CD4-positive, alpha-beta T cell treated with Interleukin-2 at 100 ng/mL for 4 hours (primary cell): Measurements from ENCODE around the gene PTPRO.

Experiments used
- DNase-seq: peaks from one replicate; pipeline ENCODE4 v3.0.0-alpha.2; 2020; ENCODE audit warnings: low spot score

Gene PTPRO

DNA sequence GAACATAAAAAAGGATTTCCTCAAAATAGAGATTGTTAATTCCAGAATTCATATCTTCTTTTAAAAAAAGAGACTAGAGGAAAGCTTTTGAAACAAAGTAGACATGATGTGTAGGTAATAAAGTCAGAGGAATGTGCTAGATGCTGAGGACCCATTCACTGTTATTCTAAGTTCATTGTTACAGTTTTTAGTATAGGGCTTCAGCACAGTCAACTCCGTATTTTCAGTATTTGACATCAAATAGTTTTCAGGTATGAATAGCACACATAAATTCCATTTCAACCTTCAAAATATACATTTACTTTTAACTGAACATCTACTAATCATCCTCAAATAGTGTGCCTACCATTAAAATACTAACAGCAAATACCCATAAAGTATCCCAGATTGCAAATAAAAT, 239.1 kb downstream of the PTPRO start:
- DNase-seq: no peak

DNA sequence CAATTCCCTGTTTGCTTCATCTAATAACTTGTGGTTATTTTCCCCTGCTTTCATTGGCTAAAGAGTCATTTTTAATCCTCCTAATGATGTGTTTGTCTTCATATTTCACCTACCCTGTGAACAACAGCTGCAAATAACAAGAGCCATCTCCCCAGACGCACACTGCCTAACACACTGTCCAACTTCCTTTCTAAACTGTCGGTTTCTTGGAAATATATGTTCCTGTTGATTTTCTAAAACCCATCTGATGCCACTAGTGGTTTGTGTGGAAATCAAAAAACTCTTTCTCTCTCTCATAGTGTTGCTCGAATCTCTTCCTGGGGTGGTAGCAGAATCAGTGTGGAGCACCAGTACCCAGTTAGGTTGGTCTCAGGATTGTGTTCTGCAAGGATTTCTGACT, 240.0 kb downstream of the PTPRO start:
- peak; percentile 48 for DNase-seq

DNA sequence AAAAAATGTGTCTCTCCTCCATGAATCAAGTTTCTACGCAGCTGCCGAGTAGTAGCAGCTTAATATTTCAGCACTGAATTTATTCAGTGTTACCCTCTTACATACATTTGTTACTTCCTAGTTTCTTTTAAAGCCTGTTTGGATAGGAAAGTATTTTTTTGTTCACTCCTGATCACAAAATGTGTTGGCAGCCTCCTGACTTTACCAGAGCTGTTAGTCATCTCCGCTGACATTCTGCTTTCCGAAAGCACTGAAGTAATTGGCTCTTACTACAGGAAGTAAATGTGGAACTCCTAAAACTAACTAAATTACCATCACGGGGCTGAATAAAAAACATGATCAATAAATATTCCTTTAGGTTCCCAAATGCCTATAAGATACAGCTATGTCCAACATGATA, 241.4 kb downstream of the PTPRO start:
- DNase-seq: peak; percentile 55

DNA sequence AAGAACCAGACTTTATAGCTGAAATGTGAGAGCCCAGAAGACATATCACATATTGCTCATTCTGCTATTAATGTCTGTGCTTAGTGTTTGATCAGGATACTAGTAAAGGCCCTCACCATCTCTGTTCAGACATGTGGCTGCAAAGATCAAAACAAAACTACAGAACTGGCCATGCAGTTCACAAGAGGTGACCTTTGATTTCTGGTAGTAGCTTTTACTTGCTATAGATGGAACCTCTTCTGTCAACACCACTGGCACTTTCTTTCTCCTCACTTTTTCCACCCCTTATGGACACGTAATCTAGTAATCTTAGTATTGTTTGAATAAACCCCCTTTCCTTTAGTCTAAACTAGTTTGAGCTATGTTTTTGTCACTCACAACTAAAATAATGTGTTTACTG, 252.0 kb downstream of the PTPRO start:
- no peak for DNase-seq

DNA sequence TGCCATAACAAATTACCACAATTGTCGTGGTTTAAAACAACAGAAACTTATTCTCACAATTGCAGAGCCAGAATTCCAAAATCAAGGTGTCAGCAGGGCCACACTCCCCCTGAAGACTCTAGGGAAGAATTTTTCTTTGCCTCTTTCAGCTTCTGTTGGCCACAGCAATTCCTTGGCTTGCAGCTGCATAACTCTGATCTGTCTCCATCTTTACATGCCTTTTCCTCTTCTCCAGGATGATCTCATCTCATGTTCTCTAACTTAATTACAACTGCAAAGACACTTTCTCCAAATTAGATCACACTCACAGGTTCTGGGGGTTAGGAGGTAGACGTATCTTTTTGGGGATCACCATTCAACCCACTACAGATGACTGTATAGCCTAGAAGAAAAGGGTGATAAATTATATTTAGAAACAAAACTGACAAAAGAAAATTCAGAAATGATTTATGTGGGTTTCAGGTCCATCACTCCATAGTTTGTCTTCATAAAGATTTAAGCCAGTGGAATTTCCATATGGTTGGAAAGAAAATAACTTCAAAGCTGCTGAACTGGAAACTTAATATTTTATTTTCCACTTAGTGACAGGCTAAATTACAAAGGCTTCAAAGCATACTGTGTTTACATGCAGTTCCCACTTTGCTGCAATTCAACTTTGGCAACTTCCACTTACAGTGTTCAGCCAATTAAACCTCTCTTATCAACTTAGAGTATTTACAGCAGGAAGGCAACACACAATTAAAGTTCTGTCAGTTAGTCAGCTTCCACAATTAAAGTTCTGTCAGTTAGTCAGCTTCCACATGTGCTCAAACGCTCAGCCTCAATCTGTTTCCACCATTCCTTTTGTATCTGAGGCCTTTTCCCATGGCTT, 253.6 kb downstream of the PTPRO start:
- no peak for DNase-seq

DNA sequence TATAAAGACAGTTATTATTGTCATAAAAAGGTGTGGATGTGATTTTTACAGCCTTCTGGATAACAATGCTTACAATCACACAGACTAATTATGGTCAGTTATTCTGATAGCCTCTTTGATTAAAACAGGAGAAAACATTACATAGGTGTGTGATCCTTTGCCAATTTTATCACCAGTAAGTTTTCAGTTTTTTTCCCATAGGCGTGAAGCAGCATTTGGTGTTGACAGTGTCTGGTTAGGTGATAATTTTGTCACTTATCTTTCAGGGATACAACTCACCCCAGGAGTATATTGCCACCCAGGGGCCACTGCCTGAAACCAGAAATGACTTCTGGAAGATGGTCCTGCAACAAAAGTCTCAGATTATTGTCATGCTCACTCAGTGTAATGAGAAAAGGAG, 258.1 kb downstream of the PTPRO start:
- DNase-seq: peak; percentile 42

DNA sequence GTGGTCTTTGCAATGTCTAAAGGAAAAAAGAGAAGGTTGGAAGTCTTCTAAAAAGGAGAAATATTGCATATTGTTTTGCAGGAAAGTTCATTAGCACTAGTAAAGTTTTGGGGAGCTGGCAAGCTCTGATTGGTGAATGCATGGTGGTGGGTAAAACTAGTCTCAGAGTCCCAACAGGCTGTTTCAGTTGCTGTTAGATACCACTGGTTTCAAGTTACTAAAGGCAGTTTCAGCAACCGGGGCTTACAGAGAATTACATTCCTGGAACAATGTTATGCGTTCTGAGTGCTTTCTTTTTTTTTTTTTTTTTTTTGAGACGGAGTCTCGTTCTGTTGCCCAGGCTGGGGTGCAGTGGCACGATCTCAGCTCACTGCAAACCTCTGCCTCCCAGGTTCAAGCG, 258.7 kb downstream of the PTPRO start:
- DNase-seq: no peak

DNA sequence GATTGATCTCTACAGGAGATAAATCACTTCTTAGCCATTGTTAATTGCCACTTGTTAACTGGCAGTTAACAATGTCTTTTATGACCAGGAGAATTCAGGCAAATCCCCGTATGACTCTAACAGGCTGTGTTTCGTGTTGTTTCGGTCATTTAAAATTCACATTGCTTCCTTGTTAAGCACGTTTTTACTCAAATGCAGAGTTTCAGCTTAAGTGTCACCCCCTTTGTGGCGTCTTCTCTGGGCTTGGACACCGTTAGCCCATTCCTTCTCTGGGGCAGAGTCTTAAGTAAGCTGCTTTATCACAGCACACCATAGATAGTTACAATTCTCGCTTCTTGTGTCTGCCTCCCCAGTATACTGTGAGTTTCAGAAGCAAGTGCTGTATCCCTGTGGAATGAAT, 261.5 kb downstream of the PTPRO start:
- no peak for DNase-seq

DNA sequence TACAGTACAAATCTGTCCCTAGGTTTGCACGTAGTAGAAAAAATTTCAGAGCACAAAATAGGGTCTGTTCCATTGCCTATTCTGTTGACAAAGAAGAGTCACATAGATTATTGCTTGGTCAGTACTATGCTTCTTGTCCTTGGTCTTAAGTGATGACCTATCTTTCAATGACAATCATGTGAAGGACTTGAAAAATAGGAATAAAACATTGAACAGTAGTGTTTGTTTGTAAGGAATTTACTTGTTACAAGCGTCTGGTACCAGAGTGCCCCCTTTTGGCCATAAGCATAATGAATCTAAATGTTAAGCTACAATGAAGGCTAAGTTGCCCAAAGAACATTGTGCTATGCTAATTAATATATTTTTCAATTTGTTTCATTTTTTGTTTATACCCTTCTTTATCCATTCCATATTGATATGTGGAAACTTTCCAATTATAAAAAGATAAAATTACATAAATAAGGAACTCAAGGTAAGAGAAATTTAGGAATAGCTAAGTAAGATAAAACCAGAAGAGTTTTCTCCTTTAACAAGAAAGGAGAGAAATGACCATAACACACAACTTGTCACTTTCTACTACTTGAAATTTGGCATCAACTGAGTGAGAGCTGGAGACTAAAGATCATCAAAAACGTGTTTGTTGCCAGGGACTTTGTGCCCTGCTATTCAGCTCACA, 262.2 kb downstream of the PTPRO start:
- peak; percentile 67 for DNase-seq

DNA sequence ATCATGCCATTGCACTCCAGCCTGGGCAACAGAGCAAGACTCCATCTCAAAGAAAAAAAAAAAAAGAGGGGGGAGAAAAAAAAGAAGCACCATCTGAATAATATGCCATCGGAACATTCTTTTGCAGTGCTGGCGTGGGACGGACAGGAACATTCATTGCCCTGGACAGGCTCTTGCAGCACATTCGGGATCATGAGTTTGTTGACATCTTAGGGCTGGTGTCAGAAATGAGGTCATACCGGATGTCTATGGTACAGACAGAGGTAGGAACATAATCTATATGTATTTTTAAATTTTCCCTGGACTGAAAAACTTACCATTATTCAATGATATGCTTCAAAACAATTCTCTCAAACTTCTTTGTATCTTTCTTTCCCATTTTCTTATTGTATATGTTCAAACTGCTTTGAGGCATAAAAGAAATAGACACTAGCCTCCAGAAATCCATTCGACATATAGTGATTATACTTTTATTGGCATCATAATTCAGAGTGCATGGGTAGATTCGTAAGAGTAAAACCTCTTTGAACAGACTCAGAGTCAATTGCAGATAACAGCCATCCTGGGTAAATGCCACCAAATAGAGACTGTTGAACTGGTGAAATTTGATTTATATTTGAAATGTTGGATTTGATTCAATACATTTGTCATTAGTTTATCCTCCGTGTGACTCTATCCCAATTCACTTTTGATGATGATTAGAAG, 267.2 kb downstream of the PTPRO start:
- DNase-seq: no peak

DNA sequence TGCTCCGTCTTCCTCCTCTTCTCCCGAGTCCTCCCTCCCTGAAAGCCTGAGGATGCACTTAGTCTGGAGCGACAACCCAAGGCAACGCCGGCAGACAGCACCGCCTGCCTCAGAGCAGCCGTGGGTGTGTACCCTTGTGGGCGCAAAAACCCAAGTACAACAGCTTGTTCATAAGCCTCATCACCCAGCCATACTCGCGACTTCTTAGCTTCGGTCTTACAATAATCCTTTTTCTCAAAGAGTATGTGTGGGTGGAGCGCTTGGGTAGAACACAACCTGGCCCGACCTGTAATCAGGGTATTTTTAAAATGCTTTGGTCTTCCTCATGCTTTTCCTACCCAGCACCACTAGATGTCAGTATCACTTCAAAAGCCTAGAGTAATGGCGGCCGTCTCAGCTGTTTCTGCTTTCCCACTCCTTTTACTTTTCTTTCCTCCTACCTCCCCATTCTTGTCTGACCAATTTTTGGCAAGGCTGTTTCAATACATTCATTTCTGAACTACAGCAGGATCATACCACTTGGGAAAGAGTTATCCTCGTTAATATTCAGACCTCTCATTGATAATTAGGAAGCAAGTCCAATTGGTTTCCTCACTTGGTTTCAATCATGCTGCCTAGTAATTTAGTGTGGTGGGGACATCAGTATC, 268.0 kb downstream of the PTPRO start:
- peak; percentile 75 for DNase-seq

DNA sequence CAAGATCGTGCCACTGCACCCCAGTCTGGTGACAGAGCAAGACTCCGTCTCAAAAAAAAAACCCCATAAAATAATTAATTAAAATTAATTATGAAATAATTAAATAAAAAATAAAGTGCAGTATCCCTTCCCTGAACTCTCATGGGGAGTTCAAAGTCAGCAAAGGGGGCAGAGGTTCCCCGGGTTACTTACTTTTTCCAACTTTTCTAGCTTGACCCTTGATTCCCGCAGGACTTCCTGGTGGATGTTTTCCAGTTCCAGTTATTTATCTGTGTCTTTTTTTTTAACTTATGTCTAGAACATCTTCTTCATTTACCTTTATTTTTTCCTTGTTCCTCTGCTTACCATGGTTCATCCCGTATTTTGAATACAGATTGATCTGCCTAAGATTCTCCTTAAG, 269.5 kb downstream of the PTPRO start:
- DNase-seq: no peak

DNA sequence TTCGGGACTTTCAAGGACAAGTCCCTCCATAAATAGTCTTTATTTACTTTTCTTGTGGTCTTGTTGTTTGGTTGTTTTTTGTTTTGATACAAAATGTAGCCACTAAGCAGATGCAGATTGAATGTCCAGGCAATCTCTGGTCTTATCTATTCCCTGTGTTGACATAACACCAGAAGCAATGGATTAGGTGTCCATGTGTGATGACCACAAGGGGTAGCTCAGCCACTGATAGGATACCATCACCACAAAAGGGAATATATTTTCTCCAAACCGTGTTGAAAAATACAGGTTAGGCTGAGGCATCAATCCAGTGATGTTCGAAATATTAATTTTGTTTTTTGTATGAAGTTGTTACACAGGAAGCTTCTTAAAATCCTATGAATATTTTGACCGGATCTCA, 270.6 kb downstream of the PTPRO start:
- DNase-seq: no peak

DNA sequence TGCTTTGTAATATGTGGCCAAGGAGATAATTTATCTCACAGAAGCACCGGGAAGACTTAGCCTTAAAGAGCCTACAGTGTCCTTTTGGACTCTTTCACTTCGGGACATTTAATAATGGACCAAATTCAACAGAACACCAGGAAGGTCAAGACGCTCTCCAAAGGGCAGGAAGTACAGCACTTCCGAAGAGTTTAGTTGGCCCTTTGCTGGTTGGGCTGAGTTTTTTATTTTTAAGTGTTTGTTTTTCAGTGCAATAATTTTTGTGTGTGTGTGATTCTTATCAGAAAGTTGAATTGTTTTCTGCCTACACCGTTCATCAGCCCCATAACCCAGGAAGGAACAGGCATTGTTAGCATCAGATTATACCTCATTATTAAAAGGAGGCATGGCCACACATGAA, 273.9 kb downstream of the PTPRO start:
- no peak for DNase-seq

DNA sequence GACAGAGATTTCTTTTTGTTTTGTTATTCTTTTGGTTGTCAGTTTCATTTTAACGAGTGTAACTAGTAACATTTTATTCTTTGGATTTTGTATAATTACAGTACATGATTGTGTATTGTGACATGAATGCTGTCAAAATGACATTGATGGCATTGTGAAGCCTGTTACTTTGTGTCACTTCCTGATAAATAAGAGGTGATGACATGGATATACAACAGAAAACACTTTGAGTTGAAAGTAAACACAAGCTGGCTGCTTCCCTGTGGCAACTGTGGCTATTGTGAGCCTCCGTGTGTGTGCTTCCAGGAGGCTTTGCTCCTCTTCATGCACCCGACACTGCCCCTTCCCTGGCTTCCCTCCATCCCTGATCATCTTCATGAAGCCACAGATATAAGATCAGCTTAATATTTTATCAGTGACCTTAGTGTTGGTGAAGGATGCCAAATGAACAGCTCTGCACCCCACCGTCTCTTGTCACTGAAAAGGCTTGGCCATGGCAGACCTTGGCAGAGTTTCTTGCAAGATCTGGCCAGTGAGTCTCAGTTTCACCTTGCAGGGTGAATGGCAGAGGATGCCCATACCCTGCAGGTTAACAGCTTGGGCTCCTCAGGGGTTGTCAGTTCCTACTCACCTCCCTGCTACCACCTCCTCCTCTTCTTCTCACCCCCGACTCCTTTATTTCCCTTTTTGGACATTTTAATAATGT, 275.0 kb downstream of the PTPRO start:
- no peak for DNase-seq

DNA sequence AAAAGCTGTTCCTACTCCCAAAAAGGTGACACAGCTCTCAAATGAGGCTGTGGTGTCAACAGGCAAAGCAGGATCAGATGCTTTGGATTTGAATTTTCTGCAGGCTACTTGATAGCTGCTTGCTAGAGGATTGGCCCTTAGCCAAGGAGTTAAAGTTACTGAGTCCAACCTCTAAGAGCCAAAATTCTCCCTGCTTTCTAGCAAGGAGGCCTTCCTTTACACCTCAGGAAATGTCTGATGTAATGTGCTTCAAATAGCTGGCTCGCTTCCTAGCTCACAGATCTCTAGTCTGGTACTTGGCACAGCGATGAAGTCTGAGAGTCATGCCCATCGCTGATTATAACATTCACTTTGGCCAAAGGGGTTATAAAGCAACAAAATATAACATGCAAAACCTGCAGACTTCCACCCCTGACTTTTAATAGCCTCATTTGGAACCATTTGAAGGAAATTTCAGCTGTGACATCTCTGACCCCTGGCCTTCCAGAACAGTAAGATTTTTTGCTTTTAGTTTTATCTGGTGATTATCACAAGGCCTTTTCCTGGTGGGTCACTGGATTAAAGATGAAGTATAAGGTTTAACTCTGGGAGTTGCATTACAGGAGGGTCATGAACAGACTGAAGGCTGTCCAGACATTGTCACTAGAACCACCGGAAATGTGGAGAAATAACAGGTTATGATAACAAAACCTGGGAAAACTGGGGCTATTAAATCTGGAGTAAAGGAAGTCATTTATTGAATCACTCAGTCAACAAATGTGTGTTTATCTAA, 277.1 kb downstream of the PTPRO start:
- no peak for DNase-seq

DNA sequence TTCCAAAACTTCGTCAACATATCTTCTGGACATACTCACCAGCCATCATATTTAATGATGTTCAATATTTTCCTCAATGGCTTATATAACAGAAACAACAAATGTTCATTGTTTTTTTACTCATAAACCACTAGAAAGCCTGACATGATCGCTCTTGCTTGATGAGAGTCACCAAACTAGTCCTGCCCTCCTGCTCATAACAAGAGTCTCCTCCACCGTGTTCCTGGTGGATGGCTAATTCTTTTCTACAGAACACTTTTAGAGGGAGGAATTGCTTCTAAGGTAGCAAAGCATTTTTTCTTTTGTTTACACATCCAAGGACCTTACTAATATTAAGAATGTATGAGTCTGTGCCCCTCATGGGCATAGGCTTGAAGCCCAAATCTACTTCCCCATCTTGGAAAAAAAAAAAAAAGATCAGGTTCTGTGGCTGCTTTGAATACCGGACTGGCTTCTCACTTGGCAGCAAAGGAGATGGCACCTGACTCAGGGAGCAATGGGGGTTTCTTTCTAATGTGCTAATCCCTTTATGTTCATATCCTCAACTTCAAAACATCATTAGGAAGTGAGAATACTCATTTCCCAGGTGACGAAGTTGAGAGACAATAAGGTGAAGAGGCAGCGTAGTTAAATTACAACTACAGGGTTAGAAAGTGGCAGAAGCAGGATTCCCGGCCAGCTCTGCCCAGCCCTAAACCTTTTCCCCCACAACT, 278.1 kb downstream of the PTPRO start:
- DNase-seq: no peak

DNA sequence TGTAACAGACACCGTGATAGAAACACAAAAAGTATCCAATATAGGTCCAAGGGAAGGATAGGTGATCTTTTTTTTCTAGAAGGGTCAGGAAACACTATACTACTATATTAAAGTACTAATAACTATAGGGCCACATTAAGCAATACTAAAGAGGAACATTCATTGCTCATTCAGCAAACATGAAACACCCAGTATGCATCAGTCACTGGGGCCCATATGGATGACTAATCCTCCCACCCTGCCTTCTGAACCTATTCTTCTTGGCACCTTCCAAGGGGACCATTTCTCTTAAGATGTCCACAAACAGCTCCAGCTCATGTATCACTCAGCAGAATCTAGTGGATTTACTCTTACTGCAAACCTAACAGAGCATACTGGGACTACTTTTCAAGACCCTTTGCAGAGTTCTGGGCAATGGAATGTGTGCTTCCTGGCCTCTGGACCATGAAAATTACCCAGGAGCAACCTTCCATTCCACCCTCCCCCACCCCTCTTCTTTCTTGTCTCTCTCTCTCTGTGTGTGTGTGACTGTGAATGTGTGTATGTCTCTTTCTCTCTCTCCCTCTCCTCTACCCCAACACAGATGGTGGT, 279.0 kb downstream of the PTPRO start:
- DNase-seq: no peak

DNA sequence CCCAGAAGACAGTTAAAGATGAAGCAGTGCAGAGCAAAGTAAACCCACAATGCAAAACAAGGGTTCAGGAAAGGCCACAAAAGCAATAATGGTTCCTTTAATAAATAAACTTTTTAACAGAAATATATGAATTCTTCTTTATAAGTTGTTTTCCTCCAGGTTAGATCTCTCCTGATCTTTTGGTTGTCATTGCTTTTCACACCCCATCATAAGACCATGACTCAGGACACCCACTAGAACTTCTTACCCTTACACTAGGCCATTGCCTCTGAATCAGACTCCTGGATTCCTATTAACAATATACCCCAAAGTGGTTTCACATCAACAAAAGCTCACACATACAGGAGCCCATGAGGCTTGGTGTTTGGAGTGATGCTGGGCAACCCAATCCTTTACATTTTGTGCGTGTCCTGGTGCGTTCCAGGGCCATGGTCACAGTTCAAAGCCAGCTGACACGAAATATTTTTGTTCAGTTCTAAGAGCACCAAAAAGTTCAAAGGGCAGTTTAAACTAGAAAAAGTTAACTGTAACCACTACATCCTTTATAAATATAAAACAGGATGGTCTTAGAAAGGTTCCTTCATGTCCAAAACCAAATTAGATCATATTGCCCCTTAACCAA, 279.9 kb downstream of the PTPRO start:
- DNase-seq: no peak
